Tongue (tissue), 2 donors: ENCODE measurements around the gene LAMA3. TPM values are rescaled to one million over a fixed set of nuclear protein-coding genes. Genes with fewer than 3 reads are reported as not detected.

Experiments
- DNase-seq: peaks from one replicate; pipeline ENCODE4 v3.0.0-alpha.2; 2015
- total RNA-seq: library from RNA; depleted of rRNA; stranded (reverse); fragments of >200 nt; gene quantifications from one replicate; pipeline ENCODE4 v1.2.3, GENCODE V29; 2014

LAMA3 gene
- total RNA-seq, 1 donor from 2014 or later = 37.0 TPM

DNA sequence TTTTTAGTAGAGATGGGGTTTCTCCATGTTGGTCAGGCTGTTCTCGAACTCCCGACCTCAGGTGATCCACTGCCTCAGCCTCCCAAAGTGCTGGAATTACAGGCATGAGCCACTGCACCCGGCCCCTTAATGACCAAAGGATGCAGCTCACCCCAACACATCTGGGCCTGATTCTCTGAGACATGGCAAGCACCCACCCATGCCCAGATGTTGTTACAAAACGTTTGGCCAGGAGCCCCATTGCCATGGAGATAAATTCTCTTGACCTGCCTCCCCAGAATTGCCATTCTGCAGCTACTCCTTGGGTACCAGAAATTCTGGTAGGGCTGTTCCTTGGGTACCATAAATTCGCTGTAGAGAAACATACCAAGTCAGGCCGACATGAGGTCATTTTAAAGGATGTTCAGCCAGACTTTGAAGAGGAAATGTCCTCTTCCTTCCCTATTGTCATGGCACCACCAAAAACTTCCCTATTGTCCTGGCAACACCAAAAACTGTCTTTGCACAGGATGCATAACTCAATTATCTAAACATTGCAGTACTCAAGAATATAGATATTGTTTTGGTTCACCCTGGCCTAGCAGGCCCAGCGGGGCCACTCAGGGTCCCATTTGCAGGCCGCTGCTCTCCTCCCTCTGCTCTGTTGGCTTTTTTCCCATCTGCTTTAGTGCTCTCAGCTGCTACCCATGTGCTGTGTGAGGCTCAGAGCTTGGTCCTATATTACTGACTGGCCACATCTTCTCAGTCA, 164.4 kb downstream of the LAMA3 start:
- no peak for DNase-seq

- no peak for DNase-seq
These were observed 166.5 kb downstream of the LAMA3 start for GRCh38 chr18:23855721-23856120.

DNA sequence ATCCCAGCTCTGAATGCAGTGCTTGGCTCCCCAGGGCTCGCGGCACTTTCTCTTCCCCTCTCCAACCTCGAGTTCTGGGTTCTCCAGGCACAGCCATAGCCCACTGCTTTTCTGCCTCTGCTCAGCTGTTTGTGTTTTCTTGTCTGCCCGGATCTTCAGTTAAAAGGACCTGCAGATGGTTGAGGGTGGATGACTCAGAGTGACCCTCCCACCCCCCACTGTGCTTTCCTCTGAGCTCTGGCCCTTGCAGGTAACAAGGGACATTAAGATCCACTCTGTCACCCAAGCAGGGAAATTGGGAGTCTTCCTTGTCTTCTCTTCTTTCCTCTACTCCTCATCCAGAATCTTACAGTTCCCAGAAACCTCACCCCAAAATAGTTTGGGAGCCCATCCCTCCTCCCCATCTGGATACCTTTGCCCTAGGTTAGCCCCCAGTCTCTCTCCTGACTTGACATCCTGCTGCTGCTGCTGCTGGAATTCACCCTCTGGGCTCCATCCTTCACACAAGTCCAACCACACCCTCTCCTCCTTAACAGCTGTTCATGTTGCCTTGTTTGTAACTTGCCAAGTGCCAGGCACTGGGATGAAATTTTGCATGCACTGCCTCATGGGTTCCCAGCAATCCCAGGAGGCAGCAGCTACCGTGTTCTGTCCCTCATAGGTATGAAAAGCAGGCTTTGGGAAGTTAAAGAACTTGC, 167.4 kb downstream of the LAMA3 start:
- DNase-seq = peak; percentile 37

DNA sequence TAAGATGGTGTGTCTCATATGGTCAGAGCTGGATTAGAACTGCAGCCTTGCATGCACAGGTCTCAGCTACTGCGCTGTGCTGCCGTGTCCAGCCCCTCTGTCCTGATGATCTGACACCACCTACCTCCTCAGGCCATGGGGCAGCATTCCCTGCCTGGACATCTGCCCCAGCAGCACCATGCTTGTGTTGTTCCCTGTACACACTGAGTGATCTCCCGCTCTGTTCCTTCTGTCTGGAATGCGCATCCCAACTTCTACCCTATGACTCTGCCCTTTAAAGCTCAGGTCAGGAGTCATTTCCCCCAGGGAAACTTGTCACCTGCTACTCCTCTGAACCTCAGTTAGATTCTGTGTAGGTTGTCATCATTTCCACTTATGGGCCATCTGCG, 167.9 kb downstream of the LAMA3 start:
- no peak for DNase-seq

DNA sequence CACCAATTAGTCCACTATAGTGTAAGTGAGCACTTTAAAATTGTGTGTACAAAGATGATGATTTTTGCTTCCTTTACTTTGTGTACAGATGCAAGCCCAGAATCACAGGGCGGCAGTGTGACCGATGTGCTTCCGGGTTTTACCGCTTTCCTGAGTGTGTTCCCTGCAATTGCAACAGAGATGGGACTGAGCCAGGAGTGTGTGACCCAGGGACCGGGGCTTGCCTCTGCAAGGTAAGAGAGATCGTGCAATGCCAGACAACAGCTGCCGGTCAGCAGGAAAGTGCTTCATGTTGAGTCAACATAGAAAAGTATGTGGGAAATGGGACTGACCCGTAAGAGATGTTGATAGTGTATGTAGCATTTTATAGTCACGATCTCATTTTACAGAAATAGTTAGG, 168.5 kb downstream of the LAMA3 start:
- DNase-seq = no peak

DNA sequence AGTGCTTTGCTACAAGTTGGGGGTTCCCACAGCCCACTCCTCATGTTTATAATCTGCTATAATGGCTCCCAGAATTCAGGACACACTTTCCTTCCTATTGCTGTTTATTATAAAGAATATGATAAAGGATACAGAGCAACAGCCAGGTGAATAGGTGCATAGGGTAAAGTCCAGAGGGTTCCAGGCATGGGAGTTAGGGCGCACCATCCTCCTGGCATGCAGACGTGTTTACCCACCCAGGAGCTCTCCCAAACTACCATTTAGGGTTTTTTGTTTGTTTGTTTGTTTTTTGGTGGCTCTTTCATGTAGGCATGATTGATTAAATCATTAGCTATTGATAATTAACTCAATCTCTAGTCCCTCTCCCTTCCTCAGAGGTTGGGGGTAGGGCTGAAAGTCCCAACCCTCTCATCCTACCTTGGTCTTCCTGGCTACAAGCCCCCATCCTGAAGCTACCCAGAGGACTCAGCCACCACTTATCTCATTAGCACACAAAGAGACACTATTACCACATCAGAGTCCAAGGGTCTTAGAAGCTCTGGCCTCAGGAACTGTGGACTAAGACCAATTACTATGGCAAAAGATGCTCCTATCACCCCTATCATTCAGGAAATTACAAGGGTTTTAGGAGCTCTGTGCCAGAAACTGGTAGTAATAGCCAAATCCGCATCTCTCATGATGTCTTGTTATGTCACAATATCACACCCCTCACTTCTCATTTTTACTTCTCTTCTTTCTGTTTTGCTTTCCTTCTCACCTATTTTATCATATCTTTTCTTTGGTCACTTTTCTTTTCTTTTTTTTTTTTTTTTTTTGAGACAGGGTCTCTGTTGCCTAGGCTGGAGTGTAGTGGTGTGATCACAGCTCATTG, 170.4 kb downstream of the LAMA3 start:
- no peak for DNase-seq

DNA sequence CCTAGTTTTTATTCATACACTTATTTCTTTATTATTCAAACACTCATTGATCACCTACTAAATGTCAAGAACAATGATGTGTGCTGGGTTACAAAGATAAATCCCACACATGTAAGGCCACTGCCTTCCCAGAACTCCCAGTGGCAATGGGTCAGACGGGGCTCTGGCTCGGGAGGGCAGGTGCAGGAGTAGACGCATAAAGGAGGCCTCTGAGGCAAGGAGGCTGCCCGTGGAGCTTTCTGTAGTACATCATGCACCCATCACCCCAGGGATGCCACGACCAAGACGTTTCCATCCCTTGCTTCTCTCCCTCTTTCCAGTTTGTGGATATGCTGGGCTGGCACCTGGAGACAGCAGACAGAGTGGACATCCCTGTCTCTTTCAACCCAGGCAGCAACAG, 172.1 kb downstream of the LAMA3 start:
- no peak for DNase-seq

GRCh38 chr18:23861805-23862470, 172.7 kb downstream of the LAMA3 start:
- DNase-seq = peak; percentile 17

GRCh38 chr18:23864624-23865023, 175.4 kb downstream of the LAMA3 start:
- DNase-seq = no peak

DNA sequence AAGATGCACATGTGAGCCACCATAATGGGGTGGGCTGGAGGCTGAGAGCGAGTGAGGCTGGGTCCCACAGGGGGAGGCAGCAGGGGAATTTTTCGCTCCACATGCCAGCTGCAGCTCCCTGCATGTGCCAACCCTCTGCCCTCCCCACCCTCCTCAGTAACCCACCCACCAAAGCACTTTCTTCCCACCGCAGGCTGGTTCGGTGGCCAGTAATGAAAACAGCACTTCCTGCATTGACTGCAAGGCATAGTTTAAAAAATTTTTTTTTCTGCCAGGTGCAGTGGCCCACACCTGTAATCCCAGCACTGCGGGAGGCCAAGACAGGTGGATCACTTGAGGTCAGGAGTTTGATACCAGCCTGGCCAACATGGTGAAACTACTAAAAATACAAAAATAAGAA, 177.8 kb downstream of the LAMA3 start:
- no peak for DNase-seq

GRCh38 chr18:23868136-23868785, 179.0 kb downstream of the LAMA3 start:
- no peak for DNase-seq

- DNase-seq = no peak
These were observed 181.6 kb downstream of the LAMA3 start for GRCh38 chr18:23870676-23871380.

GRCh38 chr18:23871410-23871809, 182.2 kb downstream of the LAMA3 start:
- DNase-seq = no peak

DNA sequence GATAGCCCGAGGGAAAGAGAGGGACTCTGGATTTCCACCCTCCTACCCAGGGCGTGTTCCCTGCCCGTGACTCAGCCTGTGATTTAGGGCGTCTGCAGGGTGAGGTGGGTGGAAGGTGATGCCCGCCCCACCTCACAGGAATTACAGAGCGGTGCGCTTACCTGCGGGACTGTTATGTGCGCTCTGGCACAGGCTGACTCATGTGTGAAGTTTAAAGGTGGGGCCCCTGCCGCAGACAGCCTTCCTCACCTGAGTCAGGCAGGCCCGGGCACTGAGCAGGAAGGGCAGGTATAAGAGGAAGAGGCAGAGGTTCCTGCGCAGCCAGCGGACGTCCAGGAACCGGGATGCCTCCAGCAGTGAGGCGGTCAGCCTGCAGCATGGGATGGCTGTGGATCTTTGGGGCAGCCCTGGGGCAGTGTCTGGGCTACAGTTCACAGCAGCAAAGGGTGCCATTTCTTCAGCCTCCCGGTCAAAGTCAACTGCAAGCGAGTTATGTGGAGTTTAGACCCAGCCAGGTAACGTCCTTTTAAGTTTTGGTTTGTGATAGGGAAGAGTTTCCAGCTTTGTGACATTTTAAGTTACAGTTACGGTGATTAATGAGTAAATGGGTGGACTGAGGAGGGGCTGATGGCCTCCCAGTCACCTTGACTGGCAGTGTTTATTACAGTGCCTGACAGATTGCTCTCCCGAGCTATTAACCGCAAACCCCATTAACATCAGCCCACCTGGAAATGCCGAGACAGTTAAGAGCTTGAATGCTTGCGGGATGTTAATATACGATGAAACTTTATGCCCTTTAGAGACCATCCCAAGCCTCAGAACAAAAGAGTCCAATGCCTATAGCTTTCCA, 183.7 kb downstream of the LAMA3 start:
- peak; percentile 26 for DNase-seq

- DNase-seq = no peak
These were observed 187.0 kb downstream of the LAMA3 start for GRCh38 chr18:23875966-23876895.

DNA sequence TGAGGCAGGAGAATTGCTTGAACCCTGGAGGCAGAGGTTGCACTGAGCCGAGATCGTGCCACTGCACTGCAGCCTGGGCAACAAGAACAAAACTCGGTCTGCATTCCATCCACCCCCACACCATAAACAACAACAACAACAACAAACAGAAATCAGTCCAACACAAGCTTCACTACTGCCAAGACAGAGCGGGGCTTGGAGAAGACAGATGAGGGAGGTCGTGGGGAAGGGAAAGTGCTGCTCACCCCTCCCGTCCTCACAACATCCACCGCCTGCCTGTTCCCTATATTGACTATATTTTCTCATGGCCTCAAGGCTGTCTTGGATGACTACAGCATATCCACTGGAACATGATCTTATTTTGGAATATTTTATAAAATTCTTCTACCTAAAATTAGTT, 187.7 kb downstream of the LAMA3 start:
- DNase-seq = no peak

DNA sequence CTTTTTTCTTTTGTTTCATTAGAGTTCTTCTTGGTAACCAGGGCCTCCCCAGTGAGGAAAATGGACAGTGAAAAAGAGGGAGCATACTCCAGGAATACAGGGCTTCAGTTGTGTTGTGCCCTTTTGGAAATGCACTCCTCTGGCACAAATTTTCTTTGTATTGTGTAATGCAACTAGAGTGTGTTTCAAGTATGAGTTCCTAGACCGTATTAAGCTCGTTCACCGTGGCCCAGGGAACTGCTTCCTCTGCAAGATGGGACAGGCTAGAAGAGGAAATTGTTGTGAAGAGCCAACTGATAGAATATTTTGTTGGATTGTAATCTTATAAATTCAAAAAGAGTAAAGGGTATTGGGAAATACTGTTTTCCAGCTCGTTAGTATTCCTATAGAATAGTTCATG, 188.1 kb downstream of the LAMA3 start:
- no peak for DNase-seq

GRCh38 chr18:23878336-23878900, 189.2 kb downstream of the LAMA3 start:
- DNase-seq = no peak

DNA sequence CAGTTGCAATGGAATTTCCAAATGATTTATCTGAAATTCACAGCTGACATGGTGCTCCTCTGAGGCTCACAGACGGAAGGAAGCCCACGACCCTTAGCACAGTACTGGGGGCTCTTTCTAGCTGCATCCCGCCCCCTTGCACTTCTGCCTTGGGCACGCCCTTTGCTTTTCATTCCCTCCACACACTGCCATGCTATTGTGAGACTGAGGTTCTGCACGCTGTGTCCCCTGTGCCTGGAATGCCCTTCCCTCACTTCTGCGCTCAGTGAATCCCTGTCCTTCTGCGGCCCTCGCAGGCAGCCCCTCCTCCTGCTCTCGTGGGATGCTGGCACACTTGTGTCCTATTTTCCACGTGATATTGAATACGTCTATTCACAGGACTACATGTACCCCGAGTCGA, 189.9 kb downstream of the LAMA3 start:
- DNase-seq = no peak
